Retinal pigment epithelial cell (primary cell): Measurements from ENCODE around the gene TUBGCP2.

Experiments
- DNase-seq: peaks from one replicate; pipeline ENCODE4 v3.0.0-alpha.2; 2010; ENCODE audit warnings: low read depth
- H3K4me3 ChIP-seq: 2 replicates; pipeline ENCODE4 v1.5.1; 2011; ENCODE audit warnings: mild to moderate bottlenecking, low read length, control low read depth, moderate library complexity
- CTCF ChIP-seq: conservative IDR thresholded peaks from 2 replicates; pipeline ENCODE4 v1.5.1; 2011; ENCODE audit warnings: low read depth, low read length, control low read depth, inconsistent platforms

TUBGCP2 gene

GRCh38 chr10:133354672-133355240 is 46.1 kb upstream of the TUBGCP2 start:
- no peak for TF ChIP-seq CTCF
- H3K4me3 ChIP-seq: no peak overlapping the region
- no peak for DNase-seq

DNA sequence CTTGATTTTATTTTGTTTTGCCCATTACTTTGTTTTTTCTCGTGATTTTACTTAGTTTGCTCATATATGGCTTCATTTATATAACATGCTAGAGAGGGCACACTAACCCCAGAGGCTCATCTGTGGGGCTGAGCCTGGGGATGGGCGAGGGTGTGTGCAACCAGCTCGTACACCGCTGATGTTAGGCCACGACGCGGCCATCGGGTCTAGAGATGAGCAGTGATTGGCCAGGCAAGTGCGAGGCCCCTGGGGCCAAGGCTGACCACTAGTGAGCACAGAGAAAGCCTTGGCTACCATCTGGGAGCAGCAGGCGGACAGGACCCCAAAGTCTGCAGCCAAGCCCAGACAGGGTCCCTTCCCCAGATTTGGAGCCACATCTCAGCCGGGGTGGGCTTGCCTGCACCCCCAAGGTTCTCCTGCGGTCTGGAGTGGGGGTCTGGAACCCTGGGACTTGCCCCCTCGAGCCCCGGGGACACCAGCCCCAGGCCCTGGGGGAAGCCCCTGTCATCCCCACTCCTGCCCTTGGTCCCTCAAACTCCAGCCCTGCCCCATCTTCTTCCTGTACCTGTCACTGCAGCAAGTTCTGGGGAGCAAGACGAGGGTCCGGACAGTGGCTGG is 45.4 kb upstream of the TUBGCP2 start:
- H3K4me3 ChIP-seq: no peak overlapping the region
- no peak for DNase-seq
- TF ChIP-seq CTCF: no peak

GRCh38 chr10:133353202-133353959 is 44.7 kb upstream of the TUBGCP2 start:
- no peak for DNase-seq
- no peak overlapping the region for H3K4me3 ChIP-seq
- TF ChIP-seq CTCF: no peak

DNA sequence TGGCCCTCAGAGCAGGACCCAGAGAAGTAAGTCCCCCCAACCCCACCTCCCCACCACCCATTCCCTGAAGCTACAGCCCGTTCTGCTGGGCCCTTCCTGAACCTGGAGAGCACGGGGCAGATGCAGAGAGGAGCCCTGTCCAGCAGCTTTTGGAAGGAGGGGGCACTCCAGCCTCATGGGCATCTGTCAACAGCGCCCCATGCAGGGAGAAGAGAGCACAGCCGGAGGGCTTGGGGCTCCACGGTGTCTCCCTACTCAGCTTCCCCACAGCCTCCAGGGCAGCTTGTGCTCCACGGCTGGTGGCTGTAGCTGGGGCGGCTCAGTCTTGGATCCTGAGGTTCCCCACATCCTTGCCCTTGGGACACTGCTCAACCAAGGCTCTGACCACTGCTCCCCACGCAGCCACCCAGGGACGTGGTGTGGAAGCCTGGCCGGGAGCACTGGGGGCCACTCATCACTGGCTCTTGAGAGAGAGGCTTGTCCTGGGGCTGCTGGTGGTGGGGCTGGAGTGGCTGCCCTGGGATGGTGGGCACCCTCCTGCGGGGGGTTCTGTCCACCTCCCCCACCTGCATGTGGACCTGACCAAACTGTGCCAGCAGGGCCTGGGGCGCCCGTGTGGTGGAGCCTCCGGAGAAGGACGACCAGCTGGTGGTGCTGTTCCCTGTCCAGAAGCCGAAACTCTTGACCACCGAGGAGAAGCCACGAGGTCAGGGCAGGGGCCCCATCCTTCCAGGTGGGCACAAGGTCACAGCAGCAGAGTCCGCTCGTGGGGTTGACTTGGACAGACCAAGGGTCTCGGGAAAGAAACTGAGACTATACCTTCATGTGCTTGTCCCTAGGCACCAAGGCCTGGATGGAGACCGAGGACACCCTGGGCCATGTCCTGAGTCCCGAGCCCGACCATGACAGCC is 43.0 kb upstream of the TUBGCP2 start:
- no peak for DNase-seq
- TF ChIP-seq CTCF: peak; percentile 5

DNA sequence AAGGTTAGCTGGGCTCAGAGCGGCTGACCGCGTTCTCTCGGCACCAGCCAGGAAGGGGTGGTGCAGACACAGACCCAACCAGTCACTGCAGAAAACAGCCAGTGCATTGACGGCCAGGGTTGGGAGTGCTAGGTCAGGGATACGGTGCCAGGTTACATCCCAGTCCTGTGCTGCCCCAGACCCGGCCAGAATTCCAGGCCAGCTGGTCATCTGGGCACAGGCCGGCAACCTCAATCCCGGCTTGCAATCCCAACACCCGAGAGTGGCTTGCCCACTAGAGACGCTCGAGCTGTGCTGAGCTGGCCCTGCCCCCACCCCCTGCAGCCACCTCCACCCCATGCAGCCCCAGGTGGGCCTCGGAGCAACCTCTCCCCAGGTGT is 42.3 kb upstream of the TUBGCP2 start:
- TF ChIP-seq CTCF: no peak
- no peak overlapping the region for H3K4me3 ChIP-seq
- DNase-seq: no peak

More for the DNA sequence above, 43.0 kb upstream of the TUBGCP2 start:
- H3K4me3 ChIP-seq: no peak overlapping the region

- TF ChIP-seq CTCF: no peak
- no peak for DNase-seq
- H3K4me3 ChIP-seq: no peak overlapping the region
These were observed 41.7 kb upstream of the TUBGCP2 start for GRCh38 chr10:133350283-133350949.
